Osteoblast (primary cell): Measurements from ENCODE around the gene NCOA6. TPM values are rescaled to one million over a fixed set of nuclear protein-coding genes. Genes with fewer than 3 reads are reported as not detected.

Experiments used
- DNase-seq: peaks from one replicate; pipeline ENCODE4 v3.0.0; 2011; ENCODE audit warnings: low spot score, mixed read lengths; ENCODE audit not compliant: insufficient read length; ENCODE audit errors: missing footprints
- H2AFZ ChIP-seq: 2 replicates; pipeline ENCODE4 v1.6.0; 2011; ENCODE audit warnings: mild to moderate bottlenecking, low read length
- H3K27ac ChIP-seq: 2 replicates; pipeline ENCODE4 v1.5.1; 2011; ENCODE audit warnings: mild to moderate bottlenecking, low read depth, low read length, moderate library complexity
- H3K27me3 ChIP-seq: 2 replicates; pipeline ENCODE4 v1.6.0; 2012; ENCODE audit warnings: mild to moderate bottlenecking, control low read depth, inconsistent platforms, low read length, moderate library complexity; ENCODE audit not compliant: insufficient read depth
- H3K36me3 ChIP-seq: 2 replicates; pipeline ENCODE4 v1.5.1; 2011; ENCODE audit warnings: mild to moderate bottlenecking, low read length, control low read depth, moderate library complexity; ENCODE audit not compliant: insufficient read depth
- H3K4me1 ChIP-seq: 2 replicates; pipeline ENCODE4 v1.5.1; 2011; ENCODE audit warnings: mild to moderate bottlenecking, low read length, control low read depth, moderate library complexity; ENCODE audit not compliant: insufficient read depth
- H3K4me2 ChIP-seq: 2 replicates; pipeline ENCODE4 v1.6.0; 2011; ENCODE audit warnings: mild to moderate bottlenecking, low read length; ENCODE audit not compliant: insufficient read depth
- H3K4me3 ChIP-seq: fragments of 200-600 bp; sonication (generic); 3 replicates; pipeline ENCODE4 v1.5.1; 2012; ENCODE audit warnings: mild to moderate bottlenecking, low read length, inconsistent platforms; ENCODE audit not compliant: insufficient read depth
- H3K79me2 ChIP-seq: 2 replicates; pipeline ENCODE4 v1.6.0; 2012; ENCODE audit warnings: mild to moderate bottlenecking, low read length, control low read depth, inconsistent platforms; ENCODE audit not compliant: insufficient read depth
- H3K9me3 ChIP-seq: 2 replicates; pipeline ENCODE4 v1.5.1; 2011; ENCODE audit warnings: low read depth, low read length, control low read depth
- H4K20me1 ChIP-seq: 2 replicates; pipeline ENCODE4 v1.6.0; 2012; ENCODE audit warnings: mild to moderate bottlenecking, low read length, control low read depth; ENCODE audit not compliant: insufficient read depth
- CTCF ChIP-seq: IDR thresholded peaks from 2 replicates; pipeline ENCODE4 v1.5.1; 2011; ENCODE audit warnings: mild to moderate bottlenecking, low read depth, low read length, moderate library complexity; ENCODE audit errors: extremely low read depth
- total RNA-seq: library from RNA; depleted of rRNA; stranded (reverse); fragments of >200 nt; gene quantifications from 2 replicates; pipeline ENCODE4 v1.2.3, GENCODE V29; 2012

The NCOA6 gene
- total RNA-seq, 1 donor, result 8.7 TPM

- no peaks in the 10 kb centered on the region for H3K9me3 ChIP-seq
- H3K4me1 ChIP-seq, result no peaks in the 10 kb centered on the region
- no peak overlapping the region for H3K27ac ChIP-seq
- no peak overlapping the region for H2AFZ ChIP-seq
- TF ChIP-seq CTCF, result no peak
- H3K4me2 ChIP-seq, result no peak overlapping the region
- peaks cover 70% of the 10 kb centered on the region for H3K36me3 ChIP-seq
- H4K20me1 ChIP-seq, result no peaks in the 10 kb centered on the region
- no peaks in the 10 kb centered on the region for H3K27me3 ChIP-seq
- no peaks in the 10 kb centered on the region for H3K79me2 ChIP-seq
- no peak for DNase-seq
- no peak overlapping the region for H3K4me3 ChIP-seq
Observed at GRCh38 chr20:34755367-34755766, 70.1 kb downstream of the NCOA6 start.

GRCh38 chr20:34754611-34755010 lies 70.8 kb downstream of the NCOA6 start:
- no peaks in the 10 kb centered on the region for H3K4me1 ChIP-seq
- no peak overlapping the region for H3K4me3 ChIP-seq
- no peaks in the 10 kb centered on the region for H4K20me1 ChIP-seq
- H3K4me2 ChIP-seq, result no peak overlapping the region
- H3K36me3 ChIP-seq, result peaks cover 74% of the 10 kb centered on the region
- H3K27me3 ChIP-seq, result no peaks in the 10 kb centered on the region
- H3K9me3 ChIP-seq, result no peaks in the 10 kb centered on the region
- H2AFZ ChIP-seq, result no peak overlapping the region
- TF ChIP-seq CTCF, result no peak
- no peaks in the 10 kb centered on the region for H3K79me2 ChIP-seq
- no peak overlapping the region for H3K27ac ChIP-seq
- no peak for DNase-seq

- Histone ChIP-seq H3K27ac (no peak overlapping the region), H3K4me3 (no peak overlapping the region), H3K79me2 (no peaks in the 10 kb centered on the region), H4K20me1 (no peaks in the 10 kb centered on the region), H3K36me3 (peaks cover 80% of the 10 kb centered on the region), H3K9me3 (no peaks in the 10 kb centered on the region), H2AFZ (no peak overlapping the region), H3K4me2 (no peak overlapping the region), H3K4me1 (no peaks in the 10 kb centered on the region), H3K27me3 (no peaks in the 10 kb centered on the region)
- TF ChIP-seq CTCF, result no peak
- DNase-seq, result no peak
Observed at GRCh38 chr20:34753706-34754461, 71.6 kb downstream of the NCOA6 start.

- Histone ChIP-seq H3K4me3 (no peak overlapping the region), H3K27me3 (no peaks in the 10 kb centered on the region), H3K4me1 (peaks cover 2% of the 10 kb centered on the region), H2AFZ (no peak overlapping the region), H3K4me2 (no peak overlapping the region), H3K36me3 (peaks cover 81% of the 10 kb centered on the region), H3K9me3 (no peaks in the 10 kb centered on the region), H3K79me2 (no peaks in the 10 kb centered on the region), H3K27ac (no peak overlapping the region), H4K20me1 (no peaks in the 10 kb centered on the region)
- DNase-seq, result no peak
- TF ChIP-seq CTCF, result no peak
Observed at GRCh38 chr20:34751453-34751852, 74.0 kb downstream of the NCOA6 start.
